Mesenchymal stem cell (in vitro differentiated cells and primary cell): Measurements from ENCODE around the gene EIF6.

Experiments
- DNase-seq: peaks from one replicate; pipeline ENCODE4 v3.0.0-alpha.2; 2013
- H2AFZ ChIP-seq: one replicate; pipeline ENCODE4 v1.6.1; 2013; ENCODE audit warnings: low read depth, mild to moderate bottlenecking, control low read depth, inconsistent platforms, low read length, moderate library complexity
- H2AK5ac ChIP-seq: 2 replicates; pipeline ENCODE4 v1.6.1; 2013; ENCODE audit warnings: low read length, moderate library complexity, mild to moderate bottlenecking, inconsistent platforms; ENCODE audit not compliant: severe bottlenecking
- H2BK120ac ChIP-seq: one replicate; pipeline ENCODE4 v1.6.1; 2013; ENCODE audit warnings: low read depth, mild to moderate bottlenecking, inconsistent platforms, low read length, moderate library complexity
- H2BK12ac ChIP-seq, 2 experiments: one replicate each; pipeline ENCODE4 v1.6.1; 2013; ENCODE audit warnings: inconsistent platforms in 2 of 2, low read length in 2 of 2, mild to moderate bottlenecking in 2 of 2, moderate library complexity in 2 of 2, control low read depth in 1 of 2
- H2BK15ac ChIP-seq: one replicate; pipeline ENCODE4 v1.6.1; 2013; ENCODE audit warnings: mild to moderate bottlenecking, low read depth, inconsistent platforms; ENCODE audit not compliant: poor library complexity, severe bottlenecking
- H2BK5ac ChIP-seq: 2 replicates; pipeline ENCODE4 v1.6.1; 2013; ENCODE audit warnings: low read depth, mild to moderate bottlenecking, low read length, control low read depth, inconsistent platforms; ENCODE audit not compliant: poor library complexity, severe bottlenecking
- H3K14ac ChIP-seq, 2 experiments: one replicate each; pipeline ENCODE4 v1.6.1; 2013; ENCODE audit warnings: inconsistent platforms in 2 of 2, low read length in 2 of 2, control low read depth in 1 of 2, mild to moderate bottlenecking in 1 of 2, moderate library complexity in 1 of 2
- H3K18ac ChIP-seq, 2 experiments: one replicate each; pipeline ENCODE4 v1.6.1; 2013; ENCODE audit warnings: inconsistent platforms in 2 of 2, low read length in 2 of 2, control low read depth in 1 of 2, low read depth in 1 of 2, mild to moderate bottlenecking in 1 of 2
- H3K23ac ChIP-seq, 2 experiments: one replicate each; pipeline ENCODE4 v1.6.1; 2013; ENCODE audit warnings: inconsistent platforms in 2 of 2, low read length in 2 of 2, mild to moderate bottlenecking in 2 of 2, moderate library complexity in 2 of 2, control low read depth in 1 of 2
- H3K27ac ChIP-seq: 2 replicates; pipeline ENCODE4 v1.5.1; 2013; ENCODE audit warnings: mild to moderate bottlenecking, moderate library complexity, low read length, control low read depth, inconsistent platforms; ENCODE audit not compliant: poor library complexity, severe bottlenecking
- H3K27me3 ChIP-seq, 2 experiments: 2 replicates each; pipeline versions ENCODE4 v1.6.1 to v1.7.0; 2013; ENCODE audit warnings: low read length in 2 of 2, mild to moderate bottlenecking in 2 of 2, moderate library complexity in 2 of 2, control low read depth in 1 of 2, inconsistent platforms in 1 of 2; ENCODE audit not compliant: control insufficient read depth in 1 of 2, insufficient read depth in 1 of 2
- H3K36me3 ChIP-seq, 2 experiments: 2 replicates each; pipeline versions ENCODE4 v1.6.1 to v1.7.0; 2013; ENCODE audit warnings: low read length in 2 of 2, control low read depth in 1 of 2, inconsistent platforms in 1 of 2, low read depth in 1 of 2, mild to moderate bottlenecking in 1 of 2; ENCODE audit not compliant: insufficient read depth in 2 of 2, control insufficient read depth in 1 of 2
- H3K4ac ChIP-seq, 2 experiments: one replicate each; pipeline ENCODE4 v1.6.1; 2013; ENCODE audit warnings: inconsistent platforms in 2 of 2, low read length in 2 of 2, mild to moderate bottlenecking in 2 of 2, moderate library complexity in 2 of 2, control low read depth in 1 of 2, low read depth in 1 of 2
- H3K4me1 ChIP-seq: 2 replicates; pipeline ENCODE4 v1.6.1; 2013; ENCODE audit warnings: low read depth, low read length, control low read depth; ENCODE audit not compliant: control insufficient read depth, insufficient read depth
- H3K4me2 ChIP-seq: 2 replicates; pipeline ENCODE4 v1.6.1; 2013; ENCODE audit warnings: low read length, mild to moderate bottlenecking, inconsistent platforms; ENCODE audit not compliant: poor library complexity, severe bottlenecking
- H3K4me3 ChIP-seq, 2 experiments: 2 replicates each; pipeline versions ENCODE4 v1.5.1 to v1.7.0; 2013; ENCODE audit warnings: low read length in 2 of 2, mild to moderate bottlenecking in 2 of 2, control low read depth in 1 of 2, low read depth in 1 of 2; ENCODE audit not compliant: insufficient read depth in 1 of 2
- H3K79me1 ChIP-seq: replicated peaks from 2 replicates; pipeline ENCODE4 v1.6.1; 2013; ENCODE audit warnings: mild to moderate bottlenecking, control low read depth, low read length, inconsistent platforms; ENCODE audit not compliant: poor library complexity, severe bottlenecking
- H3K9ac ChIP-seq: 2 replicates; pipeline ENCODE4 v1.7.0; 2013; ENCODE audit warnings: mild to moderate bottlenecking, low read length, moderate library complexity
- H3K9me3 ChIP-seq: 2 replicates; pipeline ENCODE4 v1.7.0; 2013; ENCODE audit warnings: mild to moderate bottlenecking, low read length; ENCODE audit not compliant: control insufficient read depth
- H4K8ac ChIP-seq: one replicate; pipeline ENCODE4 v1.6.1; 2013; ENCODE audit warnings: inconsistent platforms, mild to moderate bottlenecking, low read length, moderate library complexity
- H4K91ac ChIP-seq: one replicate; pipeline ENCODE4 v1.6.1; 2013; ENCODE audit warnings: mild to moderate bottlenecking, low read length, inconsistent platforms
- WGBS: methylation state at CpG from one replicate; pipeline ENCODE4 v1.1.7; 2013; ENCODE audit warnings: mixed read lengths; 5-methylcytosine and 5-hydroxymethylcytosine counted together

Gene EIF6

DNA sequence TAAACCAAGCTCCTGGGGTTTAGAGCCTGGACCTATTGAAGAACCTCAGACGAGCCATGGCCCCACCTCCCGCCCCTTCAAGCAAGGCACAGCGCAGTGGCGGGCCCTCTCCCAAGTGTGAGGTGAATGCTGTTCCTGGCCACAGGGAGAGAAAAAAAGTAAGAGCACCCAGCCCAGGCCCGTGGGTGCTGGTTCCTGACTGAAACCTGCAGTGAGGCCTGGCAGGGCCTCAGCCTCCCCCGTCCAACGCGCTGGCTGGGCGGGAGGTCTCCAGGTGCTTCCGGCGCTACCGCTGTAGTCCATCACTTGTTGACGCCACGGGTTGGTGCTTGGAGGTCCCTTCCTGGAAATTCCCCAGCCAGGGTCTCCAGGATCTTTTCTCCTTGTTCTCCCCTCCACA is 13.2 kb upstream of the EIF6 start:
- Histone ChIP-seq H2BK120ac (no peak overlapping the region), H3K36me3 (no peaks in the 10 kb centered on the region), H3K27ac (no peak overlapping the region), H2BK12ac (no peak overlapping the region), H3K4me1 (peaks cover 18% of the 10 kb centered on the region), H4K91ac (no peak overlapping the region), H2BK15ac (no peak overlapping the region), H2BK5ac (no peak overlapping the region), H3K14ac (no peak overlapping the region), H2AFZ (no peak overlapping the region), H3K27me3 (peaks cover 0 to 30% of the 10 kb centered on the region in 2 experiments), H3K4me3 (no peak overlapping the region), H3K18ac (no peak overlapping the region), H3K23ac (no peak overlapping the region), H3K79me1 (no peaks in the 10 kb centered on the region), H3K4me2 (no peak overlapping the region), H3K9ac (no peak overlapping the region), H4K8ac (no peak overlapping the region), H3K9me3 (no peaks in the 10 kb centered on the region), H3K4ac (no peak overlapping the region), H2AK5ac (no peak overlapping the region)
- DNase-seq: no peak
- WGBS: 94% methylated on average over 14 of the region's 14 CpGs

DNA sequence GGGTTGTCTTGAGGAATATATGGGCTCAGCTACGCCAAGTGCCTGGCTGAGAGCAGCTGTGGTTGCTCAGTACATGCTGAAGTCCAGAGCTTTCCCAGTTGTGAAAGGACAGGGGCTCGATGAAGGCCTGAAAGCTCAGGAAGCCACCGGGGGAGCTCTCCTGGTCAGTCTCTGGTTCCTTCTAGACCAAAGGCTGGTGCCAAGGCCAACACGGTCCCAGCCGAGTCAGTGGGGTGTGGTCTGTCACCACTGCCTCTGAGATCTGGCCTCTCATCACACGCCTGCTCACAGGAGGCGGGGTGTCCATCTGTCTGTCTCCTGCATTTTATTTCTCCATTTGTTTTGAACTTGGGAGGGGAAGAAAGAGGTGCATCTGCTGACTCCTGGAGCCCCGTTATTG is 12.6 kb upstream of the EIF6 start:
- H3K79me1 ChIP-seq: no peaks in the 10 kb centered on the region
- H2BK120ac ChIP-seq: no peak overlapping the region
- no peak overlapping the region for H3K4ac ChIP-seq
- WGBS: 76% methylated on average over 6 of the region's 8 CpGs
- no peak overlapping the region for H4K8ac ChIP-seq
- H2BK12ac ChIP-seq: no peak overlapping the region
- peaks cover 16% of the 10 kb centered on the region for H3K4me1 ChIP-seq
- H2BK5ac ChIP-seq: no peak overlapping the region
- peaks cover 0 to 33% of the 10 kb centered on the region in 2 experiments for H3K27me3 ChIP-seq
- H2AK5ac ChIP-seq: peak overlapping the region; percentile 45
- no peak overlapping the region for H3K14ac ChIP-seq
- no peak for DNase-seq
- H3K18ac ChIP-seq: no peak overlapping the region
- no peak overlapping the region for H2BK15ac ChIP-seq
- no peak overlapping the region for H3K27ac ChIP-seq
- no peak overlapping the region for H3K9ac ChIP-seq
- H3K9me3 ChIP-seq: no peaks in the 10 kb centered on the region
- H4K91ac ChIP-seq: no peak overlapping the region
- no peaks in the 10 kb centered on the region for H3K36me3 ChIP-seq
- H2AFZ ChIP-seq: no peak overlapping the region
- H3K23ac ChIP-seq: no peak overlapping the region
- H3K4me3 ChIP-seq: no peak overlapping the region
- H3K4me2 ChIP-seq: no peak overlapping the region

DNA sequence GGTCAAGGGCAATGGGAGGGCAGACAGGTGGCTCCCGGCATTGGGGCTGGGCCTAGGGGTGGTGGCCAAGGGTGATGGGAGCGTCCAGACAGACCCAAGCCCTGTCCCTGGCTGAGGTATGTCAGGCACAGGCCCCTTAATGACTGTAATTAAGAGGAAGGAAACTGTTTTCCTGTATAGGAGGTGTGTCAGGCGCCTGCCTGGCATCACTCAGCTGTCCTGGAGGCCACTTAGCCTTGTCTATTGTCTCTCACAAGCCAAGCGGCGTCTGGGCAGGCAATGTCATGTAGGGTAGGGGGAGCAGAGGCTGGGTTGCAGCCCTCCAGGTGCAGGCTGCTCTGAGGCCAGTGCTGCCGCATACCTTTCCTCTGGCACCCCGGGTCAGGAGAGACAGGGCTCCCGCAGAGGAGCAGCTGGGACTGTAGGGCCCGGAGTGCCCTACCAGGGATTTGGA is 11.6 kb upstream of the EIF6 start:
- Histone ChIP-seq H3K79me1 (no peaks in the 10 kb centered on the region), H3K18ac (no peak overlapping the region), H3K4me2 (no peak overlapping the region), H4K91ac (no peak overlapping the region), H2BK5ac (no peak overlapping the region), H3K4me3 (no peak overlapping the region), H2AK5ac (no peak overlapping the region), H3K9ac (no peak overlapping the region), H3K27me3 (peaks cover 0 to 33% of the 10 kb centered on the region in 2 experiments), H3K4ac (no peak overlapping the region), H4K8ac (no peak overlapping the region), H3K9me3 (no peaks in the 10 kb centered on the region), H2AFZ (no peak overlapping the region), H3K14ac (no peak overlapping the region), H3K27ac (no peak overlapping the region), H2BK120ac (no peak overlapping the region), H3K23ac (no peak overlapping the region), H3K36me3 (no peaks in the 10 kb centered on the region), H2BK12ac (peak overlapping the region in 1 of 2 experiments; percentile 25), H2BK15ac (no peak overlapping the region), H3K4me1 (peaks cover 11% of the 10 kb centered on the region)
- no peak for DNase-seq
- 82% methylated on average over 9 of the region's 9 CpGs for WGBS

DNA sequence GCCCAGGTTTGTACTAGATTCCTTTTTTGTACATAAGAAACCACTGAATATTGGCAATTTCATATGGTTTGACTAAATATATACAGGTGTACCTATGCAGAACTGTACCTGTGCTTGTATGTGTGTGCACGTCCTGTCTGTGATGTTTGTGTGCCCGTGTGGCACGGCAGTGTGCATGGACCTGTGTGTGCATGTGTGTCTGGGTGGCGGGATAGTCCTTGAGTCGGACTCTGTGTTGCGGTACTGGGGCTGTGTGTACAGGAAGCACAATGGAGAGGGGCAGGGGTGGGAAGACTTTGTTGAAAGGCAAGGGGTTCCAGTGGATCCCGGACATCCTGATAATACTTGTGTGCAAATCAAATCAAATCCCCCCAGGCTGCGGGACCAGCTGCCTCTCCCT is 11.1 kb upstream of the EIF6 start:
- Histone ChIP-seq H2AK5ac (no peak overlapping the region), H4K91ac (no peak overlapping the region), H3K36me3 (no peaks in the 10 kb centered on the region), H3K18ac (no peak overlapping the region), H3K27ac (no peak overlapping the region), H2BK120ac (no peak overlapping the region), H2BK5ac (no peak overlapping the region), H4K8ac (no peak overlapping the region), H3K27me3 (peaks cover 0 to 37% of the 10 kb centered on the region in 2 experiments), H3K4me3 (no peak overlapping the region), H2BK15ac (no peak overlapping the region), H3K4me1 (peaks cover 11% of the 10 kb centered on the region), H3K9ac (no peak overlapping the region), H3K9me3 (no peaks in the 10 kb centered on the region), H3K4ac (no peak overlapping the region), H3K79me1 (no peaks in the 10 kb centered on the region), H2AFZ (no peak overlapping the region), H2BK12ac (peak overlapping the region in 1 of 2 experiments; percentile 25), H3K23ac (no peak overlapping the region), H3K4me2 (no peak overlapping the region), H3K14ac (no peak overlapping the region)
- 95% methylated on average over 7 of the region's 8 CpGs for WGBS
- DNase-seq: no peak
